Urinary bladder (tissue), 4 donors: ENCODE measurements around the gene TELO2. TPM values are rescaled to one million over a fixed set of nuclear protein-coding genes. Genes with fewer than 3 reads are reported as not detected.

Experiments
- DNase-seq: peaks from one replicate; pipeline ENCODE4 v3.0.0-alpha.2; 2015; ENCODE audit errors: extremely low spot score
- H3K27ac ChIP-seq: one replicate; pipeline ENCODE4 v1.5.1; 2013; ENCODE audit warnings: low read depth, mild to moderate bottlenecking, moderate library complexity
- H3K36me3 ChIP-seq: one replicate; pipeline ENCODE4 v1.6.1; 2013; ENCODE audit warnings: mild to moderate bottlenecking, moderate library complexity; ENCODE audit not compliant: insufficient read depth
- H3K4me1 ChIP-seq: one replicate; pipeline ENCODE4 v1.6.1; 2013; ENCODE audit warnings: mild to moderate bottlenecking, moderate library complexity; ENCODE audit not compliant: insufficient read depth
- H3K4me3 ChIP-seq: one replicate; pipeline ENCODE4 v1.5.1; 2013; ENCODE audit warnings: low read depth, low read length
- WGBS: extraction: QIAGEN DNeasy Blood & Tissue Kit; methylation state at CpG from one replicate; pipeline ENCODE4 v1.1.7; 2013; 5-methylcytosine and 5-hydroxymethylcytosine counted together
- polyA plus RNA-seq: library from polyadenylated mRNA; stranded (reverse); fragments of 200-250 nt; gene quantifications from one replicate; pipeline ENCODE4 v1.2.3, GENCODE V29; 2013
- total RNA-seq: library from RNA; depleted of rRNA; stranded (reverse); fragments of >200 nt; gene quantifications from one replicate; pipeline ENCODE4 v1.2.3, GENCODE V29; 2014
- donor health status: healthy with polysubstance abuse.
- donor health status: healthy.

TELO2 gene
- total and polyA plus RNA-seq, 2 donors = 10.6 to 39.7 TPM

DNA sequence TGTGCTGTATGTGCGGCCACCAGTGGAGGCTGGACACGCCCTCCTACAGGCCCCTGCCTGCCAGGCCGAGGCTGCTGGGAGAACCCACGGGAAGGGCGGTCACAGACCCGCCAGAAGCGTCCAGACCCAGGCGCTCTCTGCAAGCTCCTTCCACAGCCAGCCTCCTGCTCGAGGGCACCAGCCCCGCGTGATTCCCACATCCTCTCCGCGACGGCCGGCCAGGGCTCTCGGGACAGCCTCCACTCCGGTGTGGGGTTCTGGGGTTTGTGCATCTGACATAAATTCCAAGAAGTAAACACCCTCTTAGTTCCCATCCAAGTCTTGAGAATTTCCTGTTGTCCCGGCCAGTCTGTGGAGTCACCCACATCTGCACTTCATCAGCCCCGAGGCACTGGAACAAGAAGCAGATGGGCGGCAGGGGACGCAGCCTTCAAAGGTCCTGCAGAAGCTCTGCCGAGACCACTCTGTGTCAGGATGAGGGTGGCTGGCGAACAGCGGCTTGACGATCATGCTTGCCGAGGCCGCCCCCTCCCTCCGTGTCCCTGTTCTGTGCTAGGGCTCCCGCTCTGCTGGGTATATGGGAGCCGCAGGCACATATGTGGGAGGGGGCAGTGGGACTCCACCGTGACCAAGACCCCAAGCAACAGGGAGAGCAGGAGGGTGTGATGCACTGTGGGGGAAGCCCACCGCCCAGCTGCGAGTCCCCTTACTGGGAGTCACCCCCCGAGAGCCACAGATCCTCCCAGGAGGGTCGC is 37.9 kb downstream of the TELO2 start:
- 39% methylated on average over 35 of the region's 35 CpGs for WGBS
- Histone ChIP-seq H3K27ac (peak overlapping the region; percentile 95), H3K36me3 (no peaks in the 10 kb centered on the region), H3K4me3 (no peak overlapping the region), H3K4me1 (peaks cover 3% of the 10 kb centered on the region)
- DNase-seq = no peak

DNA sequence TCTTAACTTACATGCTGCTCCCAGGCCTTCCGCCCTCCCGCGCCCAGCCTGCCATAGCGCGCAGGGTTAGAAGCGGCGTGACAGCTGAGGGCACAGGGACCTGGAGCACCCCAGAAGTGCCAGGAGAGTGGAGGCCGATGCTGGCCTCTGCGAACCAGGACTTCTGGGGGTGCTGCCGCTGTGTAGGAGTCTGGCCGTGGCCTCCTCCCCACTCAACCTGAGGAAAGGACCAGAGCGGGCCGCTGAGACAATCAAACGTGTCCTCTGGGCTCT is 38.4 kb downstream of the TELO2 start:
- Histone ChIP-seq H3K27ac (peak overlapping the region; percentile 95), H3K4me1 (peaks cover 3% of the 10 kb centered on the region), H3K36me3 (no peaks in the 10 kb centered on the region), H3K4me3 (no peak overlapping the region)
- WGBS = 87% methylated on average over 14 of the region's 14 CpGs
- DNase-seq = no peak

DNA sequence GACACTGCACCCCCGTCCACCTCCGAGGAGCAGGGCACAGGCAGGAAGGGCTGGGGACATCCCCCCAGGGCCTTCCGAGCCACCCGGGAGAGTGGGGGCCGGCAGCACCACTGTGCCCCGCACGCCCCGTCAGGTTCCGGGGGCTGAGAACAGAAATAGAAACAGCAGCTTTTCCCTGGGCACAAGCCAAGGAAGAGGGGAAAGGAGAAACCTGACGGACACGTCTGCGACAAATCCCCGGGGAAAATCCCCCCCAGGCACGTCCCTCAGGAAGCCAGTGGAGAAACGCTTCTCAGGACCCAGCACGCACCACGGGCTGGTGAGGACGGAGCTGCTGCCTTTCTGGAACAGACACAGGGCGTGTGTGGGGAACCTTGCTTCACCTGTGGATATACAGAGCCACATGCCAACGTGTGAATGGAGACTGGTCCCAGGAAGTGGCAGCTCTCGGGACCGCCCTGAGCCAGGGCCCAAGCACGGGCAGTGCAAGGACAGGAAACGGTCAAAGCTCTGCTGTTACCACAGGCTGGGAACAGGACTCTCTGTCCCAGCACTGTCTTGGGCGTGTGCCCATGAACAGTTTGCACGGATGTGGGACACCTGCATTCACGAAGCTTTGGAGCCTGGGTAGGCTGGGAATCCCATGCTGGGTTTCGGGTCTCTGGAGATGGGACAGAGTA is 39.1 kb downstream of the TELO2 start:
- no peaks in the 10 kb centered on the region for H3K36me3 ChIP-seq
- no peak overlapping the region for H3K4me3 ChIP-seq
- no peak for DNase-seq
- WGBS = 47% methylated on average over 28 of the region's 28 CpGs
- H3K4me1 ChIP-seq = peaks cover 3% of the 10 kb centered on the region
- peak overlapping the region; percentile 95 for H3K27ac ChIP-seq

DNA sequence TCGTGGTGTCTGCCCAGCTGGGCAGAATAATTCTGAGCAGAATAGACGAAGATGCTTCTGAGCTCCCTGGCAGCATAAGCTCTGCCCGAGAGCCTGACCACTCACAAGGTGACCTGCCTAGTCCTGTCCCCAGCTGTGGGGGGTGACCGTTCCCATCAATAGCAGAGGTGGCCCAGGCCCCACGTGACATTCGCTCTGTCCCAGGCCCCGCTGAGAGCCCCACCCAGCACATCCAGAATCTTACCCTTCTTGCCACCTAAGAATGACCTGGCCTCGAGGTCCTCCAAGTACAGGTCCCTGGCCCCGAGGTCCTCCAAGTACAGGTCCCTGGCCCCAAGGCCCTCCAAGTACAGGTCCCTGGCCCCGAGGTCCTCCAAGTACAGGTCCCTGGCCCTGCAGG is 39.6 kb downstream of the TELO2 start:
- Histone ChIP-seq H3K36me3 (no peaks in the 10 kb centered on the region), H3K4me3 (peak overlapping the region; percentile 76), H3K4me1 (peaks cover 3% of the 10 kb centered on the region), H3K27ac (peak overlapping the region; percentile 95)
- WGBS = 73% methylated on average over 10 of the region's 10 CpGs
- no peak for DNase-seq

DNA sequence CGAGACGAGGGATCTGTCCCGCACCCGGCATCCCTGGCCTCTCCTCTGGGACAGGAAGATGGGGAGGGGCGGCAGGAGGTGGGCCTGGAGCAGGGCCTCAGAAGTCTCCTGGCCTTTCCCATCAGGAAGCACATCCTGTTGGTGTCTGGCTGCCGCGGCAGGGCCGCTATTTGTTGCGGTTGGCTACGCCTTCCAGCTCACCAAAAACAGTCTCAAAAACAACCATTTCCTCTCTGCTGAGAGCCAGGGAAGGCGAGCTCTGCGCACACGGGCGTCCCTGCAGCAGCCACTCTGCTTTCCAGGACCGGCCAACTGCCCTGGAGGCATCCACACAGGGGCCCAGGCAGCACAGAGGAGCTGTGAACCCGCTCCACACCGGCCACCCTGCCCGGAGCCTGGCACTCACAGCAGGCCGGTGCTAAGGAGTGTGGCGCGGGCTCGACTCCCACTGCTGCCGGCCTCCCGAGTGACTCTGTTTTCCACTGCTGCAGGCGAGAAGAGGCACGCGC is 40.3 kb downstream of the TELO2 start, which contains the start of gene TMEM204:
TMEM204 (plus strand) TSS at position 224 of the 509 bp plus-strand sequence. CDS start 610 bp downstream, outside the sequence.
- Histone ChIP-seq H3K4me3 (peak within 1 kb of the TSS; percentile 76), H3K27ac (peak within 1 kb of the TSS; percentile 95), H3K36me3 (no peaks in the 10 kb centered on the region), H3K4me1 (peaks cover 3% of the 10 kb centered on the region)
- WGBS = 28% methylated on average over 27 of the region's 27 CpGs
- no peak for DNase-seq

DNA sequence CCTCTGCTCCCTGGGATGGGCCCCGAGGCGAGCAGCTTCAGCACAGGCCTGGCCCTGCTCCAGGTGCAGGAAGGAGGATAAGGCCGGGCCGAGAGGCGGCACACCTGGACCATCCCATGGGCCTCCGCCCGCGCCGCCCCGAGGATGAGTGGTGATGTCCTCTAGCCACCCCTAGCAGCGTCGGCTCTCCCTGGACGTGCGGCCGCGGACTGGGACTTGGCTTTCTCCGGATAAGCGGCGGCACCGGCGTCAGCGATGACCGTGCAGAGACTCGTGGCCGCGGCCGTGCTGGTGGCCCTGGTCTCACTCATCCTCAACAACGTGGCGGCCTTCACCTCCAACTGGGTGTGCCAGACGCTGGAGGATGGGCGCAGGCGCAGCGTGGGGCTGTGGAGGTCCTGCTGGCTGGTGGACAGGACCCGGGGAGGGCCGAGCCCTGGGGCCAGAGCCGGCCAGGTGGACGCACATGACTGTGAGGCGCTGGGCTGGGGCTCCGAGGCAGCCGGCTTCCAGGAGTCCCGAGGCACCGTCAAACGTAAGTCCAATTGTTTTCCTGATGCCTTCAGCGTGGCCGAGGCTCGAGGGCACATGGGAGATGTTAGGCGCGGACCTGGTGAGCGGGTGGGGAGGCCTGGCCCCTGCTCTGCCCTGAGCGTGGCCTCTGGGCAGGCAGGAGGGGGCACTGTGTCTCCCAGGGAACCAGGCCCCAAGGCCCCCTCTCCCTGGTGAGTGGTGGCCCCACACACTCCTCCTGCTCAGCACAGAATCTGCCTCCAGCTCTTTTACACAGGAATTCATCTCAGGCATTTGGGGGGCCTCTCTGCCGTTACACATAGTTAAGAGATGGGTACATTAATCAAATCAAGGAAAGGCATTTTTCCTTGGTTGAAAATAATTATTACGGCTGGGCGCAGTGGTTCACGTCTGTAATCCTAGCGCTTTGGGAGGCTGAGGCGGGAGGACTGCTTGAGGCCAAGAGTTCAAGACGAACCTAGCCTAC is 41.2 kb downstream of the TELO2 start:
- Histone ChIP-seq H3K27ac (peak overlapping the region; percentile 95), H3K4me1 (peaks cover 3% of the 10 kb centered on the region), H3K36me3 (no peaks in the 10 kb centered on the region), H3K4me3 (peak overlapping the region; percentile 76)
- no peak for DNase-seq
- 46% methylated on average over 57 of the region's 57 CpGs for WGBS

DNA sequence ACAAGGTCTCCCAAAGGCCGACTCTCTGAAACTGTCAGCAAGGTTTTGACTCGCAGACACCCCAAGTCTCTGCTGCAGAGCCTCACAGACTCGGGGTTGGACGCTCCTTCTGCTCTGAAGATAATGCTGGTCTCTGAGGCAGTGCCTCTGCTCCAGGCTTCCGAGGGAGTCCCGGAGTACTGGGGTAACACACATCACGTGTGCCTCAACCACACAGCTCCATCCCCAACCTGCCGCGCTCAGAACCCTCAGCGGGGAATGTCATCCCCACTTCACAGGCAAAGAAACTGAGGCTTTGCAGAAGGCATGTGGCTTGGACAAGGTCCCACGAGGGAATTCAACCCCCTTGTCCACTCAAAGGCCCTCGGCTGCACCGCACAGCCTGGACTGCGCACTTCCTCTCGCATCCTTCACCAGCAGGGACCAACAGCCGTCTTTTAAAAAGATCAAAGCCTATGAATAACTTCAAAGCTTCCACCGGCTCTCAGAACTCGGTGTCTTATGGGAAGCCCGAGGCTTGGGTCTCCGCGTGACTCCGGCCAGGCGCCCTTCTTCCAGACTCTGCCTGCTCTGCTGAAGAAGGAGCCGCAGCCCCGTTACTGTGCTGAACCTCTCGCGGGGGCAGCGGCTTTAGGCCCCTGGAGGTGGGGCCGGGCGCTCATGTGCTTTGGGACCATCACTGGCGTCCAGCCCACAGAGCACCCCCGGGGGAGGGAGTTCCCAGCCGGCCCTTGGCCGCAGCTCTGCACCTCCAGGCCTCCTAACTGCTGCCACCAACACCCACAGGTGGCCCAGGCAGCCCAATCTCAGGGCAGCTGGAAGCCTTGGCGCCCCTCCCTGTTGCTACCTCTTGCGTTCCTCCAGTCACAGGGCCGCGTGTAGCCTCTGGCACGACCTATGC is 42.5 kb downstream of the TELO2 start:
- no peaks in the 10 kb centered on the region for H3K36me3 ChIP-seq
- WGBS = 58% methylated on average over 39 of the region's 39 CpGs
- peak overlapping the region; percentile 26 for H3K27ac ChIP-seq
- no peaks in the 10 kb centered on the region for H3K4me1 ChIP-seq
- DNase-seq = no peak
- H3K4me3 ChIP-seq = peak overlapping the region; percentile 76

DNA sequence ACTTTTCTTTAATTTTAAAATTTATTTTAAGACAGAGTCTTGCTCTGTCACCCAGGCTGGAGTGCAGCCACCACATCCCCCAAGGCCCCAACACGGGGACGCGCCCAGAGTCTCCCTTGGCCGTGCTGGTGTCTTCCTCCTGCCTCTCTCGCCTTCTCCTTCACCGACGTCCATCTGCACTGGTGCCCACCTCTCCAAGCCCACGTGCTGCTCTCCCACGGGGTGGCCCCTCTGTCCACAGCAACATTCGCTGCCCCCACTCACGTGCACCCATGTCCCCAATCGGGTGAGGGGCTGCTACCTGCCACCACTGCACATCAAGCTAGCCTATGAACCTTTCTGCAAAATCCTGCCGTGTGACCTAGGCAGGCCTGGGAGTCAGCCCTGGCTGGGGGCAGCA is 43.4 kb downstream of the TELO2 start:
- 85% methylated on average over 13 of the region's 13 CpGs for WGBS
- Histone ChIP-seq H3K4me1 (no peaks in the 10 kb centered on the region), H3K36me3 (no peaks in the 10 kb centered on the region), H3K27ac (no peak overlapping the region), H3K4me3 (peak overlapping the region; percentile 76)
- DNase-seq = no peak

DNA sequence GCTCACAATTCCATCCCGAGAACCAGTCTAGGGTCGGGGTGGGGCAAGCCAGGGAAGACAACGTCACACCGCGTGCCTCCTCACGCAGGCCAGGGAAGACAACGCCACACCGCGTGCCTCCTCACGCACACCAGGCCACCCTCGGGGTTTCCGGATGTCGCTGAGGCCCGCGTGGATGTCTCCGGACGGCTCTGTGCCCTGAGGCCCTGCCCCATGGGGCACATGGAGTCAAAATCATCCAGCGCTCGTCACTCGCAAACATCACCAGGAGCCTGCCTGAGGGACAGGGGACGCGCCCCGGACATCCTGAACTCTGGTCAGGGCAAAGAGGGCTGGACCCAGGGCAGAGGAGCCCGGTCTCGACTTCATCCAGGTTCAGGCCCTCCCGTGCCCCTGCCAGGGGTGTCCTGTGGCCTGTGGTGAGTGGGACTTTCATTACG is 44.0 kb downstream of the TELO2 start:
- no peaks in the 10 kb centered on the region for H3K36me3 ChIP-seq
- WGBS = 87% methylated on average over 27 of the region's 27 CpGs
- peak overlapping the region; percentile 0 for H3K27ac ChIP-seq
- no peaks in the 10 kb centered on the region for H3K4me1 ChIP-seq
- H3K4me3 ChIP-seq = no peak overlapping the region
- DNase-seq = no peak

DNA sequence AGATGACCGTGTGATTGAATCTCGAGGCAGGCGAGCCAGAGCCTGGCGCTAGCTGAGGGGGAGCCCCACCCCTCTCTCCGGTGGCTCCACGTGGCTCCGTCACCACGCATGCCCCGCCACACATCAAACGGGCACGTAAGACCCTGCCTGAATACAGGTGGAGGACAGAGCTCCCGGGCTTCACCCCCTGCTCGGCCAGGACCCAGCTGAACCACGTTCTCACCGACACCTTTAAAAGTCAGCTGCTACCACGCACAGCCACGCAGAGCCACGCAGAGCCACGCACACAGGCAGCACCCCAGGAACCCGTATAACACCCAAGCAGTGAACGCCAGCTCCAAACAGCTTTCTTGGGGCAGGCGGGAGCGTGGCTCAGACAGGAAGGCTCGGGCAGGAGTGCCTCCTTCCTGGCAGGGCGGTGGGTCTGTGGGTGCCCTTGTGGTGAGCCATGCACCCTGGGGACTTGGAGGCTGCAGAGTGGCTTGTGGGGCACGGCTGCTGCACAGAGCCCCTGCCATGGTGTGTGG is 44.7 kb downstream of the TELO2 start:
- 82% methylated on average over 26 of the region's 26 CpGs for WGBS
- Histone ChIP-seq H3K4me3 (no peak overlapping the region), H3K36me3 (peaks cover under 1% of the 10 kb centered on the region), H3K4me1 (no peaks in the 10 kb centered on the region), H3K27ac (peak overlapping the region; percentile 0)
- DNase-seq = no peak

DNA sequence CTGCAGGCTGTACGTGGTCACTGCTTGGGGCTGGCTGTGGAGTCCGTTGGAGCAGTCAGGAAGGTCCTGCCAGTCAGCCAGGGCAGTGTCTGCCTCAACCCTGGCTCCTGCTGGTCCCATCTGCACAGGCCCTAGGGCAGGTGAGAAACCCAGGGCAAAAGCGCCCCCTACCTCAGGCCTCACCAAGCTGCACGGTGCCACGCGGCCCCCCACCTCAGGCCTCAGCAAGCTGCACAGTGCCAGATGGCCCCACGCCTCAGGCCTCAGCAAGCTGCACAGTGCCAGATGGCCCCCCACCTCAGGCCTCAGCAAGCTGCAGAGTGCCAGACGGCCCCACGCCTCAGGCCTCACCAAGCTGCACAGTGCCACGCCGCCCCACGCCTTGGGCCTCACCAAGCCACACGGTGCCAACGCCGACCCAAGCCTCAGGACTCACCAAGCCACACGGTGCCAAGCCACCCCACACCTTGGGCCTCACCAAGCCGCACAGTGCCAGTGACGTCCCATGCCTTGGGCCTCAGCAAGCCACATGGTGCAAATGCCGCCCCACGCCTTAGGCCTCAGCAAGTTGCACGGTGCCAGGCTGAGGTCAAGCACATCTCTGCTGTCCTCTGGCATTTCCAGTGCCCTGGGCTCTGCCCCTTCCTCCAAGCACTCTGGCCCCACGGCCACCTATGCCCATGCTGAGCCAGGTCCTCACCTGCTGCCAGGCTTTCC is 45.8 kb downstream of the TELO2 start:
- Histone ChIP-seq H3K27ac (no peak overlapping the region), H3K36me3 (peaks cover 3% of the 10 kb centered on the region), H3K4me3 (no peak overlapping the region), H3K4me1 (no peaks in the 10 kb centered on the region)
- DNase-seq = no peak
- WGBS = 77% methylated on average over 22 of the region's 22 CpGs
